ENCODE results near the gene FOXK1. TPM values are rescaled to one million over a fixed set of nuclear protein-coding genes. Genes with fewer than 3 reads are reported as not detected.

The FOXK1 gene
- total and polyA plus RNA-seq, 2 experiments from 2014 or later, result 2.3 to 12.7 TPM

DNA sequence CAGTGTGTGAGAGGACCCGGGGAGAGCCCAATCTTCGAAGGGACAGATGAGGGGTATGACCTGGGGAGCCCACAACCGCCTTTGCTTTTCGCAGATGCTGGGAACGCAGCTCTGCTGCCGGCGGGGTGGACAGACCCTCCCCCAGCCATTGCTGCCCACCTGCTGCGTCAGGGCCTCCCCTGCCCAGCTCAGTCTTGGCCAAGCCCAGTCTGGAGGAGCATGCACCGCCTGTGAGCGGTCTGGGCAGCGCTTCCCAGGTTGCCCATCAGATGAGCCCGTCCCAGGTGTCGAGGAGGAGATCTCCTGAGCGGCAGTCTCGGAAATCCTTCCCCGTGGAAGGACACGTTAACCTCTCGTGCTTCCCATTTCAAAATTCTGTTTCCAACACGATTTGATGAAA, 76.0 kb downstream of the FOXK1 start (continued):
- TF ChIP-seq, protein P1, sequence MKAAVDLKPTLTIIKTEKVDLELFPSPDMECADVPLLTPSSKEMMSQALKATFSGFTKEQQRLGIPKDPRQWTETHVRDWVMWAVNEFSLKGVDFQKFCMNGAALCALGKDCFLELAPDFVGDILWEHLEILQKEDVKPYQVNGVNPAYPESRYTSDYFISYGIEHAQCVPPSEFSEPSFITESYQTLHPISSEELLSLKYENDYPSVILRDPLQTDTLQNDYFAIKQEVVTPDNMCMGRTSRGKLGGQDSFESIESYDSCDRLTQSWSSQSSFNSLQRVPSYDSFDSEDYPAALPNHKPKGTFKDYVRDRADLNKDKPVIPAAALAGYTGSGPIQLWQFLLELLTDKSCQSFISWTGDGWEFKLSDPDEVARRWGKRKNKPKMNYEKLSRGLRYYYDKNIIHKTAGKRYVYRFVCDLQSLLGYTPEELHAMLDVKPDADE (IDR thresholded peaks at IDR 0.05), result no peak
- TF ChIP-seq ZNF331 (CRISPR knock-in tag; IDR thresholded peaks at IDR 0.05; ENCODE audit: low read depth), result no peak
- no peak for TF ChIP-seq STAT1 (IDR thresholded peaks at IDR 0.05; ENCODE audit: unreplicated experiment)
- TF ChIP-seq EZH2 (IDR thresholded peaks at IDR 0.05; ENCODE audit: low read depth, unreplicated experiment), result no peak
- TF ChIP-seq POLR2AphosphoS5 (IDR thresholded peaks at IDR 0.05; ENCODE audit: low read depth), result no peak

GRCh38 chr7:4758791-4759190, 76.7 kb downstream of the FOXK1 start:
- H3K27me3 Mint-ChIP-seq (ENCODE audit: insufficient read depth, low read depth, poor library complexity), result no peaks in the 10 kb centered on the region
- no peak overlapping the region for H3K4me3 Mint-ChIP-seq
- no peaks in the 10 kb centered on the region; the same call in 1 of the 2 replicates for H3K36me3 ChIP-seq (ENCODE audit: insufficient read depth)
- H4K20me1 ChIP-seq (replicated peaks; ENCODE audit: insufficient read depth), result no peaks in the 10 kb centered on the region; the same call in 1 of the 2 replicates
- no peaks in the 10 kb centered on the region for H3F3A ChIP-seq (replicated peaks; ENCODE audit: low read depth)
- H3K36me3 Mint-ChIP-seq (ENCODE audit: low read depth), result peaks cover 16% of the 10 kb centered on the region
- H3K27ac ChIP-seq (ENCODE audit: low read depth), result no peak overlapping the region
- no peaks in the 10 kb centered on the region for H3K9me3 Mint-ChIP-seq
- H3K79me2 ChIP-seq (replicated peaks; ENCODE audit: insufficient read depth), result no peaks in the 10 kb centered on the region
- TF ChIP-seq CTCF (conservative IDR thresholded peaks at IDR 0.05; ENCODE audit: low read depth in 2 of 2) (no peak), JUNB (IDR thresholded peaks at IDR 0.05; ENCODE audit: unreplicated experiment) (no peak), STAT1 (IDR thresholded peaks at IDR 0.05; ENCODE audit: unreplicated experiment) (no peak), ZNF331 (CRISPR knock-in tag; IDR thresholded peaks at IDR 0.05; ENCODE audit: low read depth) (no peak), POLR2AphosphoS5 (IDR thresholded peaks at IDR 0.05; ENCODE audit: low read depth) (no peak), NANOG (IDR thresholded peaks at IDR 0.05; ENCODE audit: borderline replicate concordance) (no peak), EZH2 (IDR thresholded peaks at IDR 0.05; ENCODE audit: low read depth, unreplicated experiment) (no peak)
- TF ChIP-seq, protein P2, sequence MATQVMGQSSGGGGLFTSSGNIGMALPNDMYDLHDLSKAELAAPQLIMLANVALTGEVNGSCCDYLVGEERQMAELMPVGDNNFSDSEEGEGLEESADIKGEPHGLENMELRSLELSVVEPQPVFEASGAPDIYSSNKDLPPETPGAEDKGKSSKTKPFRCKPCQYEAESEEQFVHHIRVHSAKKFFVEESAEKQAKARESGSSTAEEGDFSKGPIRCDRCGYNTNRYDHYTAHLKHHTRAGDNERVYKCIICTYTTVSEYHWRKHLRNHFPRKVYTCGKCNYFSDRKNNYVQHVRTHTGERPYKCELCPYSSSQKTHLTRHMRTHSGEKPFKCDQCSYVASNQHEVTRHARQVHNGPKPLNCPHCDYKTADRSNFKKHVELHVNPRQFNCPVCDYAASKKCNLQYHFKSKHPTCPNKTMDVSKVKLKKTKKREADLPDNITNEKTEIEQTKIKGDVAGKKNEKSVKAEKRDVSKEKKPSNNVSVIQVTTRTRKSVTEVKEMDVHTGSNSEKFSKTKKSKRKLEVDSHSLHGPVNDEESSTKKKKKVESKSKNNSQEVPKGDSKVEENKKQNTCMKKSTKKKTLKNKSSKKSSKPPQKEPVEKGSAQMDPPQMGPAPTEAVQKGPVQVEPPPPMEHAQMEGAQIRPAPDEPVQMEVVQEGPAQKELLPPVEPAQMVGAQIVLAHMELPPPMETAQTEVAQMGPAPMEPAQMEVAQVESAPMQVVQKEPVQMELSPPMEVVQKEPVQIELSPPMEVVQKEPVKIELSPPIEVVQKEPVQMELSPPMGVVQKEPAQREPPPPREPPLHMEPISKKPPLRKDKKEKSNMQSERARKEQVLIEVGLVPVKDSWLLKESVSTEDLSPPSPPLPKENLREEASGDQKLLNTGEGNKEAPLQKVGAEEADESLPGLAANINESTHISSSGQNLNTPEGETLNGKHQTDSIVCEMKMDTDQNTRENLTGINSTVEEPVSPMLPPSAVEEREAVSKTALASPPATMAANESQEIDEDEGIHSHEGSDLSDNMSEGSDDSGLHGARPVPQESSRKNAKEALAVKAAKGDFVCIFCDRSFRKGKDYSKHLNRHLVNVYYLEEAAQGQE (IDR thresholded peaks at IDR 0.05; ENCODE audit: unreplicated experiment), result no peak
- TF ChIP-seq, protein P3, sequence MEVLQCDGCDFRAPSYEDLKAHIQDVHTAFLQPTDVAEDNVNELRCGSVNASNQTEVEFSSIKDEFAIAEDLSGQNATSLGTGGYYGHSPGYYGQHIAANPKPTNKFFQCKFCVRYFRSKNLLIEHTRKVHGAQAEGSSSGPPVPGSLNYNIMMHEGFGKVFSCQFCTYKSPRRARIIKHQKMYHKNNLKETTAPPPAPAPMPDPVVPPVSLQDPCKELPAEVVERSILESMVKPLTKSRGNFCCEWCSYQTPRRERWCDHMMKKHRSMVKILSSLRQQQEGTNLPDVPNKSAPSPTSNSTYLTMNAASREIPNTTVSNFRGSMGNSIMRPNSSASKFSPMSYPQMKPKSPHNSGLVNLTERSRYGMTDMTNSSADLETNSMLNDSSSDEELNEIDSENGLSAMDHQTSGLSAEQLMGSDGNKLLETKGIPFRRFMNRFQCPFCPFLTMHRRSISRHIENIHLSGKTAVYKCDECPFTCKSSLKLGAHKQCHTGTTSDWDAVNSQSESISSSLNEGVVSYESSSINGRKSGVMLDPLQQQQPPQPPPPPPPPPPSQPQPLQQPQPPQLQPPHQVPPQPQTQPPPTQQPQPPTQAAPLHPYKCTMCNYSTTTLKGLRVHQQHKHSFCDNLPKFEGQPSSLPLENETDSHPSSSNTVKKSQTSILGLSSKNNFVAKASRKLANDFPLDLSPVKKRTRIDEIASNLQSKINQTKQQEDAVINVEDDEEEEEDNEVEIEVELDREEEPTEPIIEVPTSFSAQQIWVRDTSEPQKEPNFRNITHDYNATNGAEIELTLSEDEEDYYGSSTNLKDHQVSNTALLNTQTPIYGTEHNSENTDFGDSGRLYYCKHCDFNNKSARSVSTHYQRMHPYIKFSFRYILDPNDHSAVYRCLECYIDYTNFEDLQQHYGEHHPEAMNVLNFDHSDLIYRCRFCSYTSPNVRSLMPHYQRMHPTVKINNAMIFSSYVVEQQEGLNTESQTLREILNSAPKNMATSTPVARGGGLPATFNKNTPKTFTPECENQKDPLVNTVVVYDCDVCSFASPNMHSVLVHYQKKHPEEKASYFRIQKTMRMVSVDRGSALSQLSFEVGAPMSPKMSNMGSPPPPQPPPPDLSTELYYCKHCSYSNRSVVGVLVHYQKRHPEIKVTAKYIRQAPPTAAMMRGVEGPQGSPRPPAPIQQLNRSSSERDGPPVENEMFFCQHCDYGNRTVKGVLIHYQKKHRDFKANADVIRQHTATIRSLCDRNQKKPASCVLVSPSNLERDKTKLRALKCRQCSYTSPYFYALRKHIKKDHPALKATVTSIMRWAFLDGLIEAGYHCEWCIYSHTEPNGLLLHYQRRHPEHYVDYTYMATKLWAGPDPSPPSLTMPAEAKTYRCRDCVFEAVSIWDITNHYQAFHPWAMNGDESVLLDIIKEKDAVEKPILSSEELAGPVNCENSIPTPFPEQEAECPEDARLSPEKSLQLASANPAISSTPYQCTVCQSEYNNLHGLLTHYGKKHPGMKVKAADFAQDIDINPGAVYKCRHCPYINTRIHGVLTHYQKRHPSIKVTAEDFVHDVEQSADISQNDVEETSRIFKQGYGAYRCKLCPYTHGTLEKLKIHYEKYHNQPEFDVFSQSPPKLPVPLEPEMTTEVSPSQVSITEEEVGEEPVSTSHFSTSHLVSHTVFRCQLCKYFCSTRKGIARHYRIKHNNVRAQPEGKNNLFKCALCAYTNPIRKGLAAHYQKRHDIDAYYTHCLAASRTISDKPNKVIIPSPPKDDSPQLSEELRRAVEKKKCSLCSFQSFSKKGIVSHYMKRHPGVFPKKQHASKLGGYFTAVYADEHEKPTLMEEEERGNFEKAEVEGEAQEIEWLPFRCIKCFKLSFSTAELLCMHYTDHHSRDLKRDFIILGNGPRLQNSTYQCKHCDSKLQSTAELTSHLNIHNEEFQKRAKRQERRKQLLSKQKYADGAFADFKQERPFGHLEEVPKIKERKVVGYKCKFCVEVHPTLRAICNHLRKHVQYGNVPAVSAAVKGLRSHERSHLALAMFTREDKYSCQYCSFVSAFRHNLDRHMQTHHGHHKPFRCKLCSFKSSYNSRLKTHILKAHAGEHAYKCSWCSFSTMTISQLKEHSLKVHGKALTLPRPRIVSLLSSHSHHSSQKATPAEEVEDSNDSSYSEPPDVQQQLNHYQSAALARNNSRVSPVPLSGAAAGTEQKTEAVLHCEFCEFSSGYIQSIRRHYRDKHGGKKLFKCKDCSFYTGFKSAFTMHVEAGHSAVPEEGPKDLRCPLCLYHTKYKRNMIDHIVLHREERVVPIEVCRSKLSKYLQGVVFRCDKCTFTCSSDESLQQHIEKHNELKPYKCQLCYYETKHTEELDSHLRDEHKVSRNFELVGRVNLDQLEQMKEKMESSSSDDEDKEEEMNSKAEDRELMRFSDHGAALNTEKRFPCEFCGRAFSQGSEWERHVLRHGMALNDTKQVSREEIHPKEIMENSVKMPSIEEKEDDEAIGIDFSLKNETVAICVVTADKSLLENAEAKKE (CRISPR knock-in tag; IDR thresholded peaks at IDR 0.05), result no peak
- TF ChIP-seq, protein P1 (IDR thresholded peaks at IDR 0.05), result no peak
- H3K27me3 ChIP-seq (ENCODE audit: insufficient read depth), result no peaks in the 10 kb centered on the region
- H3K4me1 Mint-ChIP-seq, result no peaks in the 10 kb centered on the region
- H2AFZ ChIP-seq, result no peak overlapping the region
- no peak overlapping the region for H3K27ac Mint-ChIP-seq
- ATAC-seq (no peak), DNase-seq (ENCODE audit: low spot score) (no peak)
- no peaks in the 10 kb centered on the region for H3K4me1 ChIP-seq (ENCODE audit: insufficient read depth)
- no peak overlapping the region for H3K4me3 ChIP-seq
- H3K9me2 ChIP-seq (ENCODE audit: insufficient read depth), result no peaks in the 10 kb centered on the region
- no peak overlapping the region for H3K4me2 ChIP-seq
